ENCODE data around the gene SMAD1.
"Not testable (repeated sequence)": the region's sequence is repeated elsewhere in the genome, so short reads cannot be mapped to it uniquely, and the experiment has no call there.

Gene SMAD1

GRCh38 chr4:145566086-145566708 lies 84.5 kb downstream of the SMAD1 start:
- no peak for DNase-seq

- DNase-seq = no peak
These were observed 85.1 kb downstream of the SMAD1 start for GRCh38 chr4:145566768-145567167.

GRCh38 chr4:145567516-145567915 lies 85.9 kb downstream of the SMAD1 start:
- DNase-seq = no peak

GRCh38 chr4:145574546-145574945 lies 92.9 kb downstream of the SMAD1 start:
- DNase-seq = not testable (repeated sequence)

- DNase-seq = no peak
These were observed 99.3 kb downstream of the SMAD1 start for GRCh38 chr4:145580906-145581305.

GRCh38 chr4:145583191-145584055 lies 101.8 kb downstream of the SMAD1 start:
- DNase-seq = no peak

- no peak for DNase-seq
These were observed 105.6 kb downstream of the SMAD1 start for GRCh38 chr4:145587088-145587754.

GRCh38 chr4:145589381-145589780 lies 107.7 kb downstream of the SMAD1 start:
- not testable (repeated sequence) for DNase-seq

- no peak for DNase-seq
These were observed 108.5 kb downstream of the SMAD1 start for GRCh38 chr4:145589916-145590702.

- DNase-seq = no peak
These were observed 120.6 kb downstream of the SMAD1 start for GRCh38 chr4:145602129-145602760.

- DNase-seq = no peak
These were observed 124.3 kb downstream of the SMAD1 start for GRCh38 chr4:145605941-145606340.

All from NCI-H2107 (cell line).